Measurements from ENCODE around the gene CMTM7.
A peak's percentile ranks its signal among the peaks of the same experiment; 100 is the strongest.

CMTM7 gene

GRCh38 chr3:32432711-32433530 is 41.3 kb downstream of the CMTM7 start:
- H3K4me2 ChIP-seq (ENCODE audit: low read length) = peak overlapping the region; percentile 42
- no peaks in the 10 kb centered on the region for H4K20me1 ChIP-seq (ENCODE audit: control insufficient read depth, insufficient read depth, low read depth, low read length)
- peaks cover 47% of the 10 kb centered on the region for H3K4me1 ChIP-seq (ENCODE audit: control insufficient read depth, low read length)

GRCh38 chr3:32434206-32434605 is 42.6 kb downstream of the CMTM7 start:
- H3K4me2 ChIP-seq (ENCODE audit: low read length) = no peak overlapping the region
- no peaks in the 10 kb centered on the region for H3K9me2 ChIP-seq (replicated peaks; ENCODE audit: control insufficient read depth, low read length)
- H3K36me3 ChIP-seq (ENCODE audit: control insufficient read depth, low read length) = no peaks in the 10 kb centered on the region
- H3F3A ChIP-seq (ENCODE audit: control insufficient read depth, insufficient read depth) = no peaks in the 10 kb centered on the region
- H4K20me1 ChIP-seq (ENCODE audit: control insufficient read depth, insufficient read depth, low read depth, low read length) = no peaks in the 10 kb centered on the region
- H3K79me2 ChIP-seq (ENCODE audit: control insufficient read depth, low read length) = no peaks in the 10 kb centered on the region
- TF ChIP-seq CTCF (IDR thresholded peaks at IDR 0.05; ENCODE audit: low read depth, low read length, poor library complexity, severe bottlenecking) (no peak), EZH2phosphoT487 (IDR thresholded peaks at IDR 0.05; ENCODE audit: borderline replicate concordance, low read length) (no peak)
- no peaks in the 10 kb centered on the region for H3K27me3 ChIP-seq (ENCODE audit: control insufficient read depth, low read length)
- H3K4me3 ChIP-seq (ENCODE audit: low read length) = no peak overlapping the region
- no peaks in the 10 kb centered on the region for H3K9me3 ChIP-seq (ENCODE audit: control insufficient read depth, insufficient read depth, low read length)
- no peak overlapping the region for H3K27ac ChIP-seq (ENCODE audit: low read depth, low read length)
- H3K4me1 ChIP-seq (ENCODE audit: control insufficient read depth, low read length) = peaks cover 46% of the 10 kb centered on the region

More at GRCh38 chr3:32432711-32433530, 41.3 kb downstream of the CMTM7 start:
- H3K9me3 ChIP-seq (ENCODE audit: control insufficient read depth, insufficient read depth, low read length) = no peaks in the 10 kb centered on the region
- TF ChIP-seq CTCF (IDR thresholded peaks at IDR 0.05; ENCODE audit: low read depth, low read length, poor library complexity, severe bottlenecking) = no peak
- H3K79me2 ChIP-seq (ENCODE audit: control insufficient read depth, low read length) = no peaks in the 10 kb centered on the region
- H3F3A ChIP-seq (ENCODE audit: control insufficient read depth, insufficient read depth) = no peaks in the 10 kb centered on the region
- H3K9me2 ChIP-seq (replicated peaks; ENCODE audit: control insufficient read depth, low read length) = no peaks in the 10 kb centered on the region
- no peak overlapping the region for H3K27ac ChIP-seq (ENCODE audit: low read depth, low read length)
- H3K4me3 ChIP-seq (ENCODE audit: low read length) = no peak overlapping the region
- no peaks in the 10 kb centered on the region for H3K36me3 ChIP-seq (ENCODE audit: control insufficient read depth, low read length)
- no peaks in the 10 kb centered on the region for H3K27me3 ChIP-seq (ENCODE audit: control insufficient read depth, low read length)

GRCh38 chr3:32435911-32436815 is 44.5 kb downstream of the CMTM7 start:
- no peaks in the 10 kb centered on the region for H4K20me1 ChIP-seq (ENCODE audit: control insufficient read depth, insufficient read depth, low read depth, low read length)
- no peak overlapping the region for H3K4me2 ChIP-seq (ENCODE audit: low read length)
- no peaks in the 10 kb centered on the region for H3K9me2 ChIP-seq (replicated peaks; ENCODE audit: control insufficient read depth, low read length)
- H3K27ac ChIP-seq (ENCODE audit: low read depth, low read length) = no peak overlapping the region
- H3F3A ChIP-seq (ENCODE audit: control insufficient read depth, insufficient read depth) = no peaks in the 10 kb centered on the region
- no peaks in the 10 kb centered on the region for H3K79me2 ChIP-seq (ENCODE audit: control insufficient read depth, low read length)
- H3K4me1 ChIP-seq (ENCODE audit: control insufficient read depth, low read length) = peaks cover 53% of the 10 kb centered on the region
- no peak for TF ChIP-seq CTCF (IDR thresholded peaks at IDR 0.05; ENCODE audit: low read depth, low read length, poor library complexity, severe bottlenecking)
- TF ChIP-seq EZH2phosphoT487 (IDR thresholded peaks at IDR 0.05; ENCODE audit: borderline replicate concordance, low read length) = no peak
- no peaks in the 10 kb centered on the region for H3K9me3 ChIP-seq (ENCODE audit: control insufficient read depth, insufficient read depth, low read length)
- H3K27me3 ChIP-seq (ENCODE audit: control insufficient read depth, low read length) = no peaks in the 10 kb centered on the region
- H3K36me3 ChIP-seq (ENCODE audit: control insufficient read depth, low read length) = no peaks in the 10 kb centered on the region
- no peak overlapping the region for H3K4me3 ChIP-seq (ENCODE audit: low read length)

All from DOHH2 (cell line).